GM21390 (cell line): ENCODE data around the gene ADAMTS17.
"Not testable (repeated sequence)": the region's sequence is repeated elsewhere in the genome, so short reads cannot be mapped to it uniquely, and the experiment has no call there.

Experiments
- ATAC-seq: cut with Tn5 transposase; IDR thresholded peaks from one replicate; pipeline ENCODE4 v1.9.1; 2021; ENCODE audit not compliant: unreplicated experiment

Gene ADAMTS17

GRCh38 chr15:99929266-99929665, 412.5 kb downstream of the ADAMTS17 start:
- no peak for ATAC-seq

GRCh38 chr15:99928429-99928981, 413.3 kb downstream of the ADAMTS17 start:
- ATAC-seq: peak; percentile 98

GRCh38 chr15:99926532-99926931, 415.2 kb downstream of the ADAMTS17 start:
- not testable (repeated sequence) for ATAC-seq

GRCh38 chr15:99925661-99926461, 415.9 kb downstream of the ADAMTS17 start:
- ATAC-seq: peak; percentile 41

- ATAC-seq: no peak
Measured at GRCh38 chr15:99923711-99924110, 418.1 kb downstream of the ADAMTS17 start.
